ENCODE data around the gene BET1L. TPM values are rescaled to one million over a fixed set of nuclear protein-coding genes. Genes with fewer than 3 reads are reported as not detected.

BET1L gene
- total RNA-seq, 1 donor from 2014 or later = 60.5 TPM

DNA sequence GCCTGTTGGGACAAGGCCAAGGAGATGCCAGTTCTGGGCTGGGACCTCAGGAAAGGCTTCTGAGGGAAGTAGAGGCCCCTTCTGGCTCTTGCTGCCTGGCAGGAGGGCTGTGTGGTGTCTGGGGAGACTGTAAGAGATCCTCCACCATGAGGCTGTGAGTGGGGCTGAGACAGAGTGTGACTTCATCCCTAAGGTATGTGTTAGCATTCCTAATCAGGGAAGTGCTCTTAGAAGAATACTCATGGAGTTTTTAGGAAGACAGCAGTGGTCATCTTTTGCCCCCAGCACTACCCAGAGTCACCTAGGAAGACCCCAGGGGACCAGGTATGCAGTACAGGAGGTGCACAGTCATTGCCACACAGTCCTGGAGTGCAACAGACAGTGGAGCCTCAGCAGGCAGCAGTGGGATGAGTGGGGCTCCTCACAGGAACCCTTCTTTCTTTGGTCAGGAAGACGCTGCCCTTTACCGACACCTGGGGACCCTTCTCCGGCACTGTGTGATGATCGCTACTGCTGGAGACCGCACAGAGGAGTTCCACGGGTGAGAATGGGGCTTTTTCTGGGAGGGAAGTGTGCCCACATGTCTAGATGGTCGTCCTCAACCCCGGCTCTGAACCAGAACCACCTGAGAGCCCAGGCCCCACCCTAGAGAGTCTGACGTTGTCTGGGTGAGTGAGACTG, 3.1 kb upstream of the BET1L start:
- no peak for DNase-seq (ENCODE audit: low spot score)

- no peak for DNase-seq (ENCODE audit: low spot score)
Observed at GRCh38 chr11:209275-210121, 2.3 kb upstream of the BET1L start.

DNA sequence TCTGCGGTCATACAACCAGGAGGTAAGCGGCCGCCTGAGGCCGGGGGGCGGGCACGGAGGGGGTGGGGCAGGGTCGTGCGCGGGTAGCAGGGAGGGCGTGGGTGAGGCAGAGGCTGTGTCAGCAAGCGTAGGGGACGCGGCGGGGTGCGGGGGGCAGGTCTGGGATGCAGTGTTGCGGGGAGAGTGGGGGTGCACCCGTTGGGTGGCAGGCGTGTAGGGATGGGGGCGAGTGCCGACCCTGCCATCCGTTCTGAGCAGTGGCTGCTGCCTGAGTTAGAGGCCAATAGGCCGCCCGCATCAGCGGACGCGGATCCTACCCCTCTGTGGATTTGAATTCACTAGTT, 1.7 kb upstream of the BET1L start:
- DNase-seq (ENCODE audit: low spot score) = no peak

DNA sequence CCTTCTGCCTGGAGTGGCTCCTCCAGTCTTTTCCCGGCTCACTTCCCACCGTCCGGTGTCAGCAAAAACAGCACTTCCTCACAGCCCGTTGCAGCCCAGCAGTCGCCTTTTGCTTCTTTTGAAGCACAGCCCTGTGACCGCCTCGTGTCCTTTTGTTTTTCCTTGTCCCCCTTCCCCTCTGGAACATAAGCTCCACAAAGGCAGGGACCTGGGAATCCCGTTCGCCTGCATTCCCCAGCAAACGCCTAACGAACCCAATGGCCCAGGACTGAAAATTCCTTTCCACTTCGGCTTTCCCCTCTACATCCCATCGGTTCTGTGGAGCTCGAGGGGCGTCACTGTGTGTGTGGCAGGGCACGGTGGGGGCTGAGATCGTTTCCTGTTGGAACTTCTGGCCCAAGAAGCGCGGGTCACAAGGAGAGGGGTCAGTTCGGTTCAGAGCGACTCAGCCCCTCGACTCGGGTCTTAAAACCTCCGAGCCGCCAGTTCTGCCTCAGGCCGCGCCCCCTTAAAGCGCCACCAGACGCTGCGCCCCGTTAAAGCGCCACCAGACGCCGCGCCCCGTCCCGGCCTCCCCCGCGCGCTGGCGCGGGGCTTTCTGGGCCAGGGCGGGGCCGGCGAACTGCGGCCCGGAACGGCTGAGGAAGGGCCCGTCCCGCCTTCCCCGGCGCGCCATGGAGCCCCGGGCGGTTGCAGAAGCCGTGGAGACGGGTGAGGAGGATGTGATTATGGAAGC, 1.1 kb upstream of the BET1L start:
- peak; percentile 75 for DNase-seq (ENCODE audit: low spot score)

DNA sequence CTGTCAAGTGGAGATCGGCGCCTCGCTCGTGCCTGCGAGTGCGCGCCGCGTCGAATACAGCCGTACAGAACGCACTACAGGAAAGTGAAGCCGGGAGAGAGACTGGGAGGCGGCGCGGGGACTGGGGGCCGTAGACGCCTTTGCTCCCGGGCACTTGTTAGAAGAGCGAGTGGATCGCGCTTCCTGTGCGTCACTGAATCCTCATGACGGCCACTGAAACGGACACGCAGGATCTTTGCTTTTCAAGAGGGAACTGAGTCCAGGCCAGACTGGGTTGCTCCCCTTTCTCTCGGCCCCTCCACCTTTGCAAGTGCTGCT, 623 bp upstream of the BET1L start:
- peak; percentile 40 for DNase-seq (ENCODE audit: low spot score)

DNA sequence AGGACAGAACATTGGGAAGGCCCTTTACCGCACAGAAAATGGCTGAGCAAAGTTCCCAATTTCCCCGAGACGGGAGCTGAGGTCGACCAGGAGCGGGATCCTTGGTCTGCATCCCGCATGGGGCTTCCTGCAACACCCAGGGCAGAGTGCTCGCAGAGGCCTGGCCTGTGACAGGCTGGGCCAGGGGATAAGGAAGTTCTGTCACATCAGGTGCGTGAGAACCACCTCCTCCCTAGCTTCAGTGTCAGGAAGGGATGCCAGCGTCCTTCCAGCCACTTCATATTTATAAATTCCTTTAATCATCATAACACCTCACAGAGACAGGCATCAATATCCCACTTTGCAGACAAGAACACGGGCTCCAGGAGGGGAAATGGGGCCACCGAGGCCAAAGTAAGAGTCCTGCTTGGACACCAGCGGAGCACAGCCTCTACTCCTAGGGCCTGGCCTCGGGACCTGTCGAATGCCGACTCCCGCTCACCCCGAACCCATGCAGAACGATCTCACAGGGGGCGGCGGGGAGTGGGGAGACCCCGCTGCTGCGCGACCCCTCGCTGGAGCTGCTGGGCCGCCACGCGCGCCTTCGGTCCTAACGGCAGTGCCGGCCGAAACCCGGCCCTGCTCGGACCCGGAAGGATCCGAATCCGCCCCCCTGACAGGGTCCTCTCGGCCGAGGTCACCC, 532 bp downstream of the BET1L start:
- DNase-seq (ENCODE audit: low spot score) = no peak

GRCh38 chr11:206002-206384, 1.2 kb downstream of the BET1L start:
- DNase-seq (ENCODE audit: low spot score) = peak; percentile 8

DNA sequence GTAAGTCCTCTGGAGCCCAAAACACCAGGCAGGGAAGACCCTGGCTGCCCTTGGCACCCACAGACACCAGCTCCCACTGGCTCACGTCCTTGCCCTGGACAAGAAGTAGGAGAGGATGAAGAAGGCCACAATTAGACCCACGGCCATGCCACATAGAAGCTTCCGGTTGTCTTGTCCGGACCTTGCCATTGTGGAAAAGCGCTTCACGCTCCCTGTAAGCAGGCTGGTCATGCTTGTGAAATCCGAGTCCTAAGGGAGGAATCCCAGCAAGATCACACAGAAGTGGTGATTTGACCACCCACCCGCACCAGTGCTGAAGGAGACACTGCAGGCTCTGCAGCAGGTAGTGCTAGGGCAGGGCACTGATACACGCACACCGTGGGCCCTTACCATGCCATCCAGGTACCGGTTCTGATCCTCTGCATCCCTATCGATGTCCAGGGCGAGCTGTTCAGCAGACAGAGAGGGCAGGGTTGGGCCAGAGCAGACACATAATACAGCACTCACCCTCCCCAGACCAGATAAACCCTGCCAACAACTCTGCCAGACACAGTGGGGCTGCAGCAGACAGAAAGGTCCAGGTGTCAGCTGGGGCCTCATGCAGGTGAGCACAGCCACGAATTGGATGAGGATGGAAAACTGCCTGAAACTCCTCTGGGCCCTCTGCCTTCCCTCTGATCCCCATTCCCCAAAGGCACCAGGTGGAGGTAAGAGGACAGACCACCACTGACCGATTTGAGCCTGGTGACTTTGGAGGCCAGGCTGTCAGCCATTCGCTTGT, 1.8 kb downstream of the BET1L start:
- DNase-seq (ENCODE audit: low spot score) = peak; percentile 9

GRCh38 chr11:204587-205109, 2.6 kb downstream of the BET1L start:
- peak; percentile 8 for DNase-seq (ENCODE audit: low spot score)

- no peak for DNase-seq (ENCODE audit: low spot score)
Observed at GRCh38 chr11:203945-204586, 3.1 kb downstream of the BET1L start.

- DNase-seq (ENCODE audit: low spot score) = peak; percentile 9
Observed at GRCh38 chr11:203056-203944, 3.9 kb downstream of the BET1L start.

DNA sequence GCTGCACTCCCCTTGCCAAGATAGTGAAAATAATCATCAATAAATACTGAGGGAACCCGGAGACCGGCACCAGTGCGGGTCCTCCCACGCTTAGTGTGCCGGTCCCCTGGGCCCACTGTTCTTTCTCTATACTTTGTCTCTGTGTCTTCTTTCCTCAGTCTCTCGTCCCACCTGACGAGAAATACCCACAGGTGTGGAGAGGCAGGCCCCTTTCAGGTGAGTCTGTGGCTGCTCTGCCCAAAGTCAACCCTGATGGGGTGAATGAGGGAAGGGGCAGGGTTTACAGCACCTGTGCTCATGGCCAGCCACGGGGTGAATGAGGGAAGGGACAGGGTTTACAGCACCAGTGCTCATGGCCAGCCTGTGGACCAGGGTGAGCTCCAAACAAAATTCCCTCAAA, 4.7 kb downstream of the BET1L start:
- DNase-seq (ENCODE audit: low spot score) = no peak

DNA sequence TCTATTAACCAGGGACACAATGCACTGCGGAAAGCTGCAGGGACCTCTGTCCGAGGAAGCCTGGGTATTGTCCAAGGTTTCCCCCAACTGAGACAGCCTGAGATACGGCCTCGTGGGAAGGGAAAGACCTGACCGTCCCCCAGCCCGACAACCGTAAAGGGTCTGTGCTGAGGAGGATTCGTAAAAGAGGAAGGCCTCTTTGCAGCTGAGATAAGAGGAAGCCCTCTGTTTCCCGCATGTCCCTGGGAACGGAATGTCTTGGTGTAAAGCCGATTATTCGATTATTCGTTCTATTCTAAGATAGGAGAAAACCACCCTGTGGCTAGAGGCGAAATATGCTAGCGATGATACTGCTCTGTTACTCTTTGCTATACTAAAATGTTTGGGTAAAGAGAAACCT, 5.2 kb downstream of the BET1L start:
- DNase-seq (ENCODE audit: low spot score) = no peak

- DNase-seq (ENCODE audit: low spot score) = peak; percentile 8
Observed at GRCh38 chr11:200224-201003, 6.8 kb downstream of the BET1L start.

GRCh38 chr11:199782-200181, 7.4 kb downstream of the BET1L start:
- peak; percentile 9 for DNase-seq (ENCODE audit: low spot score)

GRCh38 chr11:199004-199581, 8.1 kb downstream of the BET1L start:
- DNase-seq (ENCODE audit: low spot score) = peak; percentile 9

DNA sequence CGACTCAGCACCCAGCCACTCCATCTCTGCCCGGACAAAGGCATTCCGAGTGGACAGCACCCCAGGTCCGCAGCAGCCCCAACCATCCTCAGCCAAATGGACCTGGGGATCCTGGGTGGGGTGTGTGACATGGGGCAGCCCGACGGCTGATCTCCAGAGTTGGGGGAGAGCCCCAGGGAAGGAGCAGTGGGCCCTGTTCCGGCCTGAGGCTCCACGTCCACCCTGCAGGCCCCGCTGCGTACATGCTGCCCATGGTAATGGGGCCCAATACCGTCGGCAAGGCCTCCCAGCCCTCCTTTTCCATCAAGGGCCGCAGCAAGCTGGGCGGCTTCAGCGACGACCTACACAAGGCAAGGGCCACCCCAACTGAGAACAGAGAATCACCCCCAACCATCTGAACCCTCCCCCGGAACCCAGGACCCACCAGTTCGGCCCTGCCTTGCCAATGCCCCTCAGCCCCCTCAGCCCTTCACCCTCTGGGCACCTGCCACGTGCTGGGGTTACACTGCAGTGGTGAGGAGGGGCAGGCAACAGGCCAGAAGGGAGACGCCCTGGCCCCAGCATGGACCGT, 8.9 kb downstream of the BET1L start:
- DNase-seq (ENCODE audit: low spot score) = no peak

DNA sequence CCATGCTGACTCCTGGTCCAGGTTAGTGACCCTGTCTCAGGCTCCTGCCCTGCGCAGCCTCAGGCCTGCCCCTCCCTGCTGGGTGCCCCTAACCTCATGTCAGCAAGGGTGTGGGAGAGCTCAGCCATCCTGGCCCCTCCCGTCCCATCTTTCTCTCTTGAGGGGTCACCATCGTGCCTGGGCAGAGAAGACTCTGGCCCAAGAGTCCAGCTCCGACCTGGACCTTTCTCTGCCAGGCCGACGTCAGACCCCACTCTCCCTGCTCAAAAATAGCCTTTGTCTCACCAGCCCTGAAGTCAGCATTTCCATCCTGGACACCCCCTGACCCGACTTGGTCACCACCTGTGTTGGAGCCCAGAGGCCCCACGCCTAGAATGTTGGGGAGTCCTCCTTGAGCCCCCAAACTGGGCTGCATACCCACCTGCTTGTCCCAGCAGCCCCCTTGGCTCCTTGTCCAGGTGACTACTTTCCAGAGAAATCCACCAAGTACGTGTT, 9.4 kb downstream of the BET1L start:
- no peak for DNase-seq (ENCODE audit: low spot score)

Data from mucosa of gallbladder (tissue), 1 donor.